ENCODE data around the gene SYNM. TPM values are rescaled to one million over a fixed set of nuclear protein-coding genes. Genes with fewer than 3 reads are reported as not detected.

SYNM gene
- polyA plus RNA-seq, 1 experiment, result 1.8 TPM

DNA sequence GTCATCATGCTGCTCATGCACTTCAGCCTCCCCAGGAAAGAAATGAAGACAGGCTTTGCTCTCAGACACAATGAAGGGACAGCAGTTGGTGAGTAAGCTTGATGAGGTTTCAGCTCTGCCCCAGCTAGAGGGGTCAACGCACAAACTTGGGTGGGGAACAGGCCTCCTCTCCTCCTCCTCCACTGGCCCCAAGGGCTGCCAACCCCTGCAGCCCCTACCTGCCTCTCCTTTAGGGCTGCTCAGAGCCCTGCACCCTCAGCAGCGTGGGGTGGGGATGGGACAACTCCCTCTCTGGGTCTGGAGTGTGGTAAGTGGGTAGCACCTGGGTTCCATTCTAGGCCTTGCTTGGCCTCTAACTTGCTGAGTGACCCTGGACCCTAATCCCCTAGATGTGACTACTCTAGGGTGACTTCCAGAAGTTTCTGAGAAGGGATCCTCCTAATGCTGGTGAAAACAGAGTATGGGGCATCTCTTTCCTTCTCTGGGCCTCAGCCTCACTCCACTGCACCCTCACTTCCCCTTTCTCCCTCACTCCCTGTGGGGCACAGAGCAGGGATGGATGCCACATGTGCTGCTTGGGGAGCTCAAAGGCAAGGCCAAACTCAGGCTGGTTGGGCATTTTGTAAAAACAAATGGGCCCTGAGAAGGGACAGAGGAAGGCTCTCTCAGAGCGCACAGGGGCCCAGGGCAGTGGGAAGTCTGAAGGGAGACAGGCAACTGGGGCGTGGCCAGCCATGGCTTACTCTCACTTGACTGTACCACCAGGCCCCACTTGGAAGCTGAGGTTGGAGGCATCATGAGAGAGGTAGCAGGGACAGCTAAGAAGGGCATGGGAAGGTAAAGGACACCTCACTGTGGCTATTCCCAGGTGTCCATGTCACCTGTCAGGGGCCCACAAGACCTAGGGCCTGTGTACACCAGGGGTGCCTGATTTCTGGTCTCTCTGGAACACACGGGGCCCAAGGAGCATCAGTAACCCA is 64.0 kb downstream of the SYNM start:
- Histone ChIP-seq H3K36me3 (ENCODE audit: control insufficient read depth, insufficient read depth, low read length) (peaks cover 5% of the 10 kb centered on the region; the same call in 1 of the 2 replicates), H3K4me3 (ENCODE audit: low read depth, low read length) (no peak overlapping the region), H3K27me3 (ENCODE audit: control insufficient read depth, insufficient read depth, low read length) (no peaks in the 10 kb centered on the region)
- ChIA-PET POLR2A (no interaction called here), CTCF (interaction anchor here (1.2 to 2.1 kb wide), 3 partner anchors 10 to 68 kb away, joined by 3 to 7 read pairs (median 6); partner anchors contain the start of gene SYNM)
- TF ChIP-seq, protein P1, sequence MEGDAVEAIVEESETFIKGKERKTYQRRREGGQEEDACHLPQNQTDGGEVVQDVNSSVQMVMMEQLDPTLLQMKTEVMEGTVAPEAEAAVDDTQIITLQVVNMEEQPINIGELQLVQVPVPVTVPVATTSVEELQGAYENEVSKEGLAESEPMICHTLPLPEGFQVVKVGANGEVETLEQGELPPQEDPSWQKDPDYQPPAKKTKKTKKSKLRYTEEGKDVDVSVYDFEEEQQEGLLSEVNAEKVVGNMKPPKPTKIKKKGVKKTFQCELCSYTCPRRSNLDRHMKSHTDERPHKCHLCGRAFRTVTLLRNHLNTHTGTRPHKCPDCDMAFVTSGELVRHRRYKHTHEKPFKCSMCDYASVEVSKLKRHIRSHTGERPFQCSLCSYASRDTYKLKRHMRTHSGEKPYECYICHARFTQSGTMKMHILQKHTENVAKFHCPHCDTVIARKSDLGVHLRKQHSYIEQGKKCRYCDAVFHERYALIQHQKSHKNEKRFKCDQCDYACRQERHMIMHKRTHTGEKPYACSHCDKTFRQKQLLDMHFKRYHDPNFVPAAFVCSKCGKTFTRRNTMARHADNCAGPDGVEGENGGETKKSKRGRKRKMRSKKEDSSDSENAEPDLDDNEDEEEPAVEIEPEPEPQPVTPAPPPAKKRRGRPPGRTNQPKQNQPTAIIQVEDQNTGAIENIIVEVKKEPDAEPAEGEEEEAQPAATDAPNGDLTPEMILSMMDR (IDR thresholded peaks at IDR 0.05; ENCODE audit: insufficient read depth, low read depth, low read length), result no peak
- no peak for DNase-seq (ENCODE audit: low read depth)

DNA sequence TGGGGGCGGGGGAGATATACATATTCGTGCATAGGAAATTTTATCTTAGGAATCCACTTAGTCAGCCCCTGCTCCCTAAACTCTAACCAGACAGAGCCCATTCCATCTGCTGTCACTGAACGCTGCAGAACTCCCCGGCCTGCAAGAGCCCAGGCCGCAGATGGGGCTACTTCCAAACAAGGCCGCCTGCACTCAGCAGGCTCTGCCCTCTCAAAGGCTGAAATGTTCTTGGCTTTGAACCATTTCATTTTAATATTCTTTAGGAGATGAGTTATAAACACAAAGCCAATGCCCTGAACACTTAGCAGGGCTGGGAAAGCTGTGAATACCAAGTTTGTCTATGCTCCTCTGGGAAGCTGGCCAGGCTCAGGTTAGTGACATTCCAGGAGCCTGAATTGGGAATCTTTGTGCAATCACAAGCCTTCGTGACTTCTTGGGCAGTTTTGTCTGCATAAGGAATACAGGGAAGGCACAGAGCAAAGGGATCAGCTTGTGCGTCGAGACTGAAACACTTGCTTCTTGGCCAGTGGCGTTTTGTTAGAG is 65.0 kb downstream of the SYNM start:
- POLR2A ChIA-PET, result interaction anchor here (1.0 kb wide), 1 partner anchor 27 kb away, joined by 4 read pairs; no protein-coding TSS in a partner anchor
- Histone ChIP-seq H3K4me3 (ENCODE audit: low read depth, low read length) (no peak overlapping the region), H3K27me3 (ENCODE audit: control insufficient read depth, insufficient read depth, low read length) (no peaks in the 10 kb centered on the region), H3K36me3 (ENCODE audit: control insufficient read depth, insufficient read depth, low read length) (peaks cover 4% of the 10 kb centered on the region; the same call in 1 of the 2 replicates)
- TF ChIP-seq, protein P1 (IDR thresholded peaks at IDR 0.05; ENCODE audit: insufficient read depth, low read depth, low read length), result no peak
- DNase-seq (ENCODE audit: low read depth), result peak; percentile 53
- CTCF ChIA-PET, result interaction anchor here (1.2 to 2.1 kb wide), 3 partner anchors 9 to 69 kb away, joined by 3 to 7 read pairs (median 6); no protein-coding TSS in a partner anchor

DNA sequence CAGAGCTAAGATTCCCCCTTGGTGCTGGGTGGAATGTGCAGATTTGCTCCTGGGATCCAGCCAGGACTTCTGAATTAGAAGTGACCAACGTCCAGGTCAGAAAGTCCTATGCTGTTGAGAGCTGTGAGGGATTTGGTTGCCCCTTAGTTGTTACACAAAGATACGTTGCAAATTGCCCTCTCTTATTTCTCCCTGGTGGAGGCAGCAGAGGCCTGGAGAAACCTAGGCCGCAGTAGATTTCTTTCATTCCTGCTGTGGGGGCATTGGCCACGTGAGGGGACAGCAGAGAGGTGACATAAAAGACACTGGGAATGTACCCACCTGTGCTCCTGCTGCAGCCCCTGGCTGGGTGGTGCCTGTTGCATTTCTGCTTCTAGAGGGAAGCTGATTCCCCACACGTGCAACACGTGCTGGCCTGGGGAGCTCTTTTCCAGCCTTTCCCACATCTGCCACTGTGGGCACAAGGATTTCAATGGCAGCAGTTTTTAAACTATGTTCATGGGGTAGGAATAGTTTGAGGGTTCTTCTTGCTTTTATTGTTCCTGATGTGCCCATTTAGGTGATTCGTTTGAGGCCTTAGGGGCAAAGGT is 65.7 kb downstream of the SYNM start:
- no peak overlapping the region for H3K4me3 ChIP-seq (ENCODE audit: low read depth, low read length)
- CTCF ChIA-PET, result interaction anchor here (1.6 to 2.1 kb wide), 2 partner anchors 8 to 47 kb away, joined by 6 to 7 read pairs; no protein-coding TSS in a partner anchor
- no peaks in the 10 kb centered on the region for H3K27me3 ChIP-seq (ENCODE audit: control insufficient read depth, insufficient read depth, low read length)
- TF ChIP-seq, protein P1 (IDR thresholded peaks at IDR 0.05; ENCODE audit: insufficient read depth, low read depth, low read length), result no peak
- peaks cover 4% of the 10 kb centered on the region; the same call in 1 of the 2 replicates for H3K36me3 ChIP-seq (ENCODE audit: control insufficient read depth, insufficient read depth, low read length)
- POLR2A ChIA-PET, result interaction anchor here (1.0 kb wide), 1 partner anchor 27 kb away, joined by 4 read pairs; no protein-coding TSS in a partner anchor
- no peak for DNase-seq (ENCODE audit: low read depth)

DNA sequence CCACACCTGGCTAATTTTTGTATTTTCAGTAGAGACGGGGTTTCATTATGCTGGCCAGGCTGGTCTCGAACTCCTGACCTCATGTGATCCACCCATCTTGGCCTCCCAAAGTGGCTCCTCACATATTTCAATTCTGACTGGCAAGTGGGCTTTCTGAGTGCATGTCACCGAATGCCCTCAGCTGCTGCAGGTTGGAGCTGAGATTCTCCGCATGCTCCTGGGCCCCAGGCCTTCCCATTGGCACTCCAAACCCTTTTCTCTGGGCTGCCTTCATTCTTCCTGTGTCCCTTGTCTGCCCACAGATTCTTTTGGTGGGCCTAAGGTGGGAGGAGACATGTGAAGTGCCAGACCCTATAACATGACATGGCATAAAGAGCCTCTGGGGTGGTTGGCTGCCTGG is 67.3 kb downstream of the SYNM start:
- H3K36me3 ChIP-seq (ENCODE audit: control insufficient read depth, insufficient read depth, low read length), result peaks cover 4% of the 10 kb centered on the region; the same call in 1 of the 2 replicates

More for the DNA sequence above, 67.3 kb downstream of the SYNM start:
- Histone ChIP-seq H3K4me3 (ENCODE audit: low read depth, low read length) (no peak overlapping the region), H3K27me3 (ENCODE audit: control insufficient read depth, insufficient read depth, low read length) (no peaks in the 10 kb centered on the region)
- ChIA-PET CTCF (no interaction called here), POLR2A (no interaction called here)
- no peak for DNase-seq (ENCODE audit: low read depth)
- TF ChIP-seq, protein P1 (IDR thresholded peaks at IDR 0.05; ENCODE audit: insufficient read depth, low read depth, low read length), result no peak

Data from BJ (cell line).